Measurements from ENCODE around the gene IPCEF1. TPM values are rescaled to one million over a fixed set of nuclear protein-coding genes. Genes with fewer than 3 reads are reported as not detected.

The IPCEF1 gene
- total and polyA plus RNA-seq, 2 experiments from 2014 or later, result 0.15 TPM; not detected in 1

DNA sequence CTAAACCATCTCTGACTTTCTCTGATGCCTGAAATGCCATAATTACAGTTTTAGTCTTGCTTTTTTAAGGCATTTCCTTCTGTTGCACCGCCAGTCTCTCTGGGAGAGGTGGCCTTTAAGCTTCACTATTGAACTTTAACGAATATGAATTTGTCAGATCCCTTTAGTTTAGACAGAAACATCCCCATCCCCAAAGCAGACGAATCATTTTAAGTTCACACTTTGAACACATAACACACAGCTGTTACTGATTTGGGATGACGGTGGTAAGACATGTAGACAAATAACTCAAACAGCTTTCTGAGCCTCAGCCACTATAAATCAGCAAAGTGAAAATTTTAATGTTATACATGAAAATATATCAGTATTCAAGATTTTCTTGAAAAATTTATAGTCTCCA is 7.2 kb upstream of the IPCEF1 start:
- no peak overlapping the region for H3K27ac ChIP-seq
- H3K36me3 ChIP-seq, result no peaks in the 10 kb centered on the region
- TF ChIP-seq, protein P1, sequence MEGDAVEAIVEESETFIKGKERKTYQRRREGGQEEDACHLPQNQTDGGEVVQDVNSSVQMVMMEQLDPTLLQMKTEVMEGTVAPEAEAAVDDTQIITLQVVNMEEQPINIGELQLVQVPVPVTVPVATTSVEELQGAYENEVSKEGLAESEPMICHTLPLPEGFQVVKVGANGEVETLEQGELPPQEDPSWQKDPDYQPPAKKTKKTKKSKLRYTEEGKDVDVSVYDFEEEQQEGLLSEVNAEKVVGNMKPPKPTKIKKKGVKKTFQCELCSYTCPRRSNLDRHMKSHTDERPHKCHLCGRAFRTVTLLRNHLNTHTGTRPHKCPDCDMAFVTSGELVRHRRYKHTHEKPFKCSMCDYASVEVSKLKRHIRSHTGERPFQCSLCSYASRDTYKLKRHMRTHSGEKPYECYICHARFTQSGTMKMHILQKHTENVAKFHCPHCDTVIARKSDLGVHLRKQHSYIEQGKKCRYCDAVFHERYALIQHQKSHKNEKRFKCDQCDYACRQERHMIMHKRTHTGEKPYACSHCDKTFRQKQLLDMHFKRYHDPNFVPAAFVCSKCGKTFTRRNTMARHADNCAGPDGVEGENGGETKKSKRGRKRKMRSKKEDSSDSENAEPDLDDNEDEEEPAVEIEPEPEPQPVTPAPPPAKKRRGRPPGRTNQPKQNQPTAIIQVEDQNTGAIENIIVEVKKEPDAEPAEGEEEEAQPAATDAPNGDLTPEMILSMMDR (IDR thresholded peaks at IDR 0.05; ENCODE audit: low read depth, low read length), result no peak
- no peaks in the 10 kb centered on the region for H3K27me3 ChIP-seq
- H3K4me1 ChIP-seq (ENCODE audit: low read depth), result no peaks in the 10 kb centered on the region
- no peak for DNase-seq (ENCODE audit: low read depth in 1 of 2, low spot score in 1 of 2)
- no peak overlapping the region for H3K4me3 ChIP-seq
- H3K9me3 ChIP-seq (ENCODE audit: low read depth), result no peaks in the 10 kb centered on the region

DNA sequence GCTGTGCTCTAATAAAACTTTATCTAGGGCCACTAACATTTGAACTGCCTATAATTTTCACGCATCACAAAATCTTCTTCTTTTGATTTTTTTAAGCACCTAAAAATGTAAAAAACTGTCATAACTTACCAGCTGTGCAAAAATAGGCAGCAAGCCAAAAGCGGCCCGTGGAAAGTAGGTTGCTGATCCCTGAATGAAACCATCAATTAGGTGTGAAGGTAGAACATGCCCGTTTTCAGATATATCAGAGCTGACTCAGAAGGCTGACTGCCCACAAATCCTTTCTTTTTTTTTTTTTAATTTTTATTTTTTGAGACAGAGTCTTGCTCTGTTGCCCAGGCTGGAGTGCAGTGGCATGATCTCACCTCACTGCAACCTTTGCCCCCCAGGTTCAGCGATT is 4.9 kb upstream of the IPCEF1 start:
- H3K9me3 ChIP-seq (ENCODE audit: low read depth), result no peaks in the 10 kb centered on the region
- TF ChIP-seq, protein P1 (IDR thresholded peaks at IDR 0.05; ENCODE audit: low read depth, low read length), result no peak
- H3K27me3 ChIP-seq, result no peaks in the 10 kb centered on the region
- H3K36me3 ChIP-seq, result no peaks in the 10 kb centered on the region
- no peak overlapping the region for H3K27ac ChIP-seq
- no peaks in the 10 kb centered on the region for H3K4me1 ChIP-seq (ENCODE audit: low read depth)
- no peak for DNase-seq (ENCODE audit: low read depth in 1 of 2, low spot score in 1 of 2)
- no peak overlapping the region for H3K4me3 ChIP-seq

DNA sequence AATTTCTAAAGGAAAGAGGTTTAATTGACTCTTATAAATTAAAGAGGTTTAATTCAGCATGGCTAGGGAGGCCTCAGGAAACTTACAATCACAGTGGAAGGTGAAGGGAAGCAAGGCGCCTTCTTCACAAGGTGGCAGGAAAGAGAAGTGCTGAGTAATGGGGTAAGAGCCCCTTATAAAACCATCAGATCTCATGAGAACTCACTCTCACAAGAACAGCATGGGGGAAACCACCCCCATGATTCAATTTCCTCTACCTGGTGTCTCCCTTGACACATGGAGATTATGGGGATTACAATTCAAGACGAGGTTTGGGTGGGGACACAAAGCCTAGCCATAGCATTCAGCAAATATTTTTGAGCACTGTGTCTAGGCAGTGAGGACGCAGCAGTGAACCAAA is 3.9 kb upstream of the IPCEF1 start:
- H3K27me3 ChIP-seq, result no peaks in the 10 kb centered on the region
- DNase-seq (ENCODE audit: low read depth in 1 of 2, low spot score in 1 of 2), result no peak

DNA sequence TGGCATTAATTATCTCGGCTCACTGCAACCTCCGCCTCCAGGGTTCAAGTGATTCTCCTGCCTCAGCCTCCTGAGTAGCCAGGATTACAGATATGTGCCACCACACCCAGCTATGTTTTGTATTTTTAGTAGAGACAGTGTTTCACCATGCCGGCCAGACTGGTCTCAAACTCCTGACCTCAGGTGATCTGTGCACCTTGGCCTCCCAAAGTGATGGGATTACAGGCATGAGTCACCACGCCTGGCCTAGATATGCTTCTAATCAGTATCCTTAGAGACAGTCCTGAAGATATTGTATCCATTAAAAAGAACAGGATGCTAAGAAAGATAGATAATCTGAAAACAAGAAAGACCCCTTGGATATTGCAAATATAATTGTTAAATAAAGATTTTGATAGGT is 3.1 kb upstream of the IPCEF1 start:
- H3K27me3 ChIP-seq, result no peaks in the 10 kb centered on the region
- H3K27ac ChIP-seq, result no peak overlapping the region
- H3K4me3 ChIP-seq, result no peak overlapping the region
- no peaks in the 10 kb centered on the region for H3K9me3 ChIP-seq (ENCODE audit: low read depth)
- no peaks in the 10 kb centered on the region for H3K4me1 ChIP-seq (ENCODE audit: low read depth)
- TF ChIP-seq, protein P1 (IDR thresholded peaks at IDR 0.05; ENCODE audit: low read depth, low read length), result no peak
- no peaks in the 10 kb centered on the region for H3K36me3 ChIP-seq
- DNase-seq (ENCODE audit: low read depth in 1 of 2, low spot score in 1 of 2), result no peak

More for the DNA sequence above, 3.9 kb upstream of the IPCEF1 start:
- TF ChIP-seq, protein P1 (IDR thresholded peaks at IDR 0.05; ENCODE audit: low read depth, low read length), result no peak
- H3K9me3 ChIP-seq (ENCODE audit: low read depth), result no peaks in the 10 kb centered on the region
- no peak overlapping the region for H3K4me3 ChIP-seq
- H3K36me3 ChIP-seq, result no peaks in the 10 kb centered on the region
- no peak overlapping the region for H3K27ac ChIP-seq
- H3K4me1 ChIP-seq (ENCODE audit: low read depth), result no peaks in the 10 kb centered on the region

DNA sequence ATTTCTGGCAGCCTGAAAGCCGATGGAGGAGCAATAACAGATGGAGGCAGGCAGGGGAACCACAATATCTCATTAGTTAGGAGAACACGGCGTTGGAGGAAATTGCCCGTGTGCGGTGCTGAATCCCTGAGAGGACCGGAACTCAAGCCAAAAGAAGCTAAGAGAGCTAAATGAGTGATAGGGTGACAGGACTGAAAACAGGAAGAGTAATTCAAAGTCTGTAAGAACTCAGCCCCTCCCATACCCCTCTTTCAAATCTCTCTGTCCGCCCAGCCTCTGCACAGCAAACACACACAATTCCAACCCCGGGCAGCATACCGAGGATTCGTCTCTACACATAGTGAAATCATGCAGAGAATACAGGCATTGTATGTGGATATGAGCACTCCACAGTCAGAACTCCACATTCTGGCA is 2.6 kb upstream of the IPCEF1 start:
- H3K4me3 ChIP-seq, result no peak overlapping the region
- no peaks in the 10 kb centered on the region for H3K36me3 ChIP-seq

More for the DNA sequence above, 2.6 kb upstream of the IPCEF1 start:
- DNase-seq (ENCODE audit: low read depth in 1 of 2, low spot score in 1 of 2), result peak in 1 of 2 donors; percentile 31
- Histone ChIP-seq H3K27me3 (no peaks in the 10 kb centered on the region), H3K27ac (no peak overlapping the region), H3K4me1 (ENCODE audit: low read depth) (no peaks in the 10 kb centered on the region), H3K9me3 (ENCODE audit: low read depth) (no peaks in the 10 kb centered on the region)
- TF ChIP-seq, protein P1 (IDR thresholded peaks at IDR 0.05; ENCODE audit: low read depth, low read length), result no peak
